ENCODE measurements around the gene CERK. TPM values are rescaled to one million over a fixed set of nuclear protein-coding genes. Genes with fewer than 3 reads are reported as not detected.
"Not testable (repeated sequence)": the region's sequence is repeated elsewhere in the genome, so short reads cannot be mapped to it uniquely, and the experiment has no call there.

CERK gene
- total RNA-seq = 29.5 and 36.1 TPM in 2 replicates

- peak within 1 kb of the TSS; percentile 54 for H3K4me3 ChIP-seq (ENCODE audit: low read depth, low read length)
- no peak for DNase-seq (ENCODE audit: low read depth)
- no peaks in the 10 kb centered on the region for H3K36me3 ChIP-seq (ENCODE audit: control insufficient read depth, insufficient read depth, low read length)
- no peak for TF ChIP-seq CTCF (IDR thresholded peaks at IDR 0.05; ENCODE audit: insufficient read depth, low read length, severe bottlenecking)
- no peak for FAIRE-seq
- H3K27me3 ChIP-seq (ENCODE audit: control insufficient read depth, insufficient read depth, low read length) = no peaks in the 10 kb centered on the region
Observed at GRCh38 chr22:46737976-46738646, at the start of gene CERK. CERK (minus strand) TSS chr22:46738252; CDS start chr22:46738148, 104 bp downstream.

GRCh38 chr22:46783721-46784120, 45.7 kb upstream of the CERK start:
- FAIRE-seq = no peak
- no peaks in the 10 kb centered on the region for H3K27me3 ChIP-seq (ENCODE audit: control insufficient read depth, insufficient read depth, low read length)
- no peak for DNase-seq (ENCODE audit: low read depth)
- H3K36me3 ChIP-seq (ENCODE audit: control insufficient read depth, insufficient read depth, low read length) = peaks cover 8% of the 10 kb centered on the region
- no peak for TF ChIP-seq CTCF (IDR thresholded peaks at IDR 0.05; ENCODE audit: insufficient read depth, low read length, severe bottlenecking)
- H3K4me3 ChIP-seq (ENCODE audit: low read depth, low read length) = no peak overlapping the region

- H3K27me3 ChIP-seq (ENCODE audit: control insufficient read depth, insufficient read depth, low read length); H3K4me3 ChIP-seq (ENCODE audit: low read depth, low read length); DNase-seq (ENCODE audit: low read depth); H3K36me3 ChIP-seq (ENCODE audit: control insufficient read depth, insufficient read depth, low read length); FAIRE-seq: not testable (repeated sequence)
Observed at GRCh38 chr22:46782200-46782599, 44.1 kb upstream of the CERK start.

GRCh38 chr22:46781291-46781690, 43.2 kb upstream of the CERK start:
- TF ChIP-seq CTCF (IDR thresholded peaks at IDR 0.05; ENCODE audit: insufficient read depth, low read length, severe bottlenecking) = no peak
- DNase-seq (ENCODE audit: low read depth) = no peak
- Histone ChIP-seq H3K36me3 (ENCODE audit: control insufficient read depth, insufficient read depth, low read length) (peaks cover 10% of the 10 kb centered on the region), H3K27me3 (ENCODE audit: control insufficient read depth, insufficient read depth, low read length) (no peaks in the 10 kb centered on the region), H3K4me3 (ENCODE audit: low read depth, low read length) (no peak overlapping the region)
- no peak for FAIRE-seq

GRCh38 chr22:46780453-46780852, 42.4 kb upstream of the CERK start:
- FAIRE-seq = no peak
- no peak overlapping the region for H3K4me3 ChIP-seq (ENCODE audit: low read depth, low read length)

GRCh38 chr22:46779651-46780050, 41.6 kb upstream of the CERK start:
- Histone ChIP-seq H3K4me3 (ENCODE audit: low read depth, low read length) (no peak overlapping the region), H3K36me3 (ENCODE audit: control insufficient read depth, insufficient read depth, low read length) (peaks cover 10% of the 10 kb centered on the region), H3K27me3 (ENCODE audit: control insufficient read depth, insufficient read depth, low read length) (no peaks in the 10 kb centered on the region)
- DNase-seq (ENCODE audit: low read depth) (no peak), FAIRE-seq (no peak)
- TF ChIP-seq CTCF (IDR thresholded peaks at IDR 0.05; ENCODE audit: insufficient read depth, low read length, severe bottlenecking) = no peak

More at GRCh38 chr22:46780453-46780852, 42.4 kb upstream of the CERK start:
- no peak for DNase-seq (ENCODE audit: low read depth)
- Histone ChIP-seq H3K36me3 (ENCODE audit: control insufficient read depth, insufficient read depth, low read length) (peaks cover 10% of the 10 kb centered on the region), H3K27me3 (ENCODE audit: control insufficient read depth, insufficient read depth, low read length) (no peaks in the 10 kb centered on the region)
- TF ChIP-seq CTCF (IDR thresholded peaks at IDR 0.05; ENCODE audit: insufficient read depth, low read length, severe bottlenecking) = no peak
